KG1 (cell line): Measurements from ENCODE around the gene FBLN7.
"Not testable (repeated sequence)": the region's sequence is repeated elsewhere in the genome, so short reads cannot be mapped to it uniquely, and the experiment has no call there.

Experiments used
- DNase-seq: peaks from one replicate; lab custom pipeline; 2025; lab: John Stamatoyannopoulos, UW

Gene FBLN7

GRCh38 chr2:112138159-112139032 lies at the start of gene FBLN7:
FBLN7 (plus strand) TSS chr2:112138385; CDS start chr2:112138656, 271 bp downstream.
- no peak for DNase-seq

GRCh38 chr2:112089375-112089774 lies 48.8 kb upstream of the FBLN7 start:
- DNase-seq, result no peak

- no peak for DNase-seq
Observed at GRCh38 chr2:112092286-112093041, 45.7 kb upstream of the FBLN7 start.

- no peak for DNase-seq
Observed at GRCh38 chr2:112093216-112093615, 45.0 kb upstream of the FBLN7 start.

GRCh38 chr2:112095681-112096080 lies 42.5 kb upstream of the FBLN7 start:
- DNase-seq, result no peak

- DNase-seq, result no peak
Observed at GRCh38 chr2:112096098-112096497, 42.1 kb upstream of the FBLN7 start.

GRCh38 chr2:112108178-112108832 lies 29.9 kb upstream of the FBLN7 start:
- DNase-seq, result no peak

GRCh38 chr2:112109278-112109677 lies 28.9 kb upstream of the FBLN7 start:
- DNase-seq, result no peak

GRCh38 chr2:112110966-112111365 lies 27.2 kb upstream of the FBLN7 start:
- DNase-seq, result no peak

GRCh38 chr2:112113354-112113753 lies 24.8 kb upstream of the FBLN7 start:
- DNase-seq, result not testable (repeated sequence)

- DNase-seq, result no peak
Observed at GRCh38 chr2:112118148-112118547, 20.0 kb upstream of the FBLN7 start.

GRCh38 chr2:112121682-112122254 lies 16.4 kb upstream of the FBLN7 start:
- DNase-seq, result peak; percentile 45

GRCh38 chr2:112129060-112129459 lies 9.1 kb upstream of the FBLN7 start:
- DNase-seq, result no peak

- DNase-seq, result no peak
Observed at GRCh38 chr2:112133344-112133743, 4.8 kb upstream of the FBLN7 start.

GRCh38 chr2:112134120-112134519 lies 4.1 kb upstream of the FBLN7 start:
- DNase-seq, result no peak

GRCh38 chr2:112136096-112136495 lies 2.1 kb upstream of the FBLN7 start:
- DNase-seq, result no peak

- no peak for DNase-seq
Observed at GRCh38 chr2:112137516-112138158, 548 bp upstream of the FBLN7 start.

GRCh38 chr2:112139033-112139614 lies 939 bp downstream of the FBLN7 start:
- DNase-seq, result not testable (repeated sequence)

GRCh38 chr2:112139661-112140204 lies 1.5 kb downstream of the FBLN7 start:
- DNase-seq, result not testable (repeated sequence)

GRCh38 chr2:112140205-112140802 lies 2.1 kb downstream of the FBLN7 start:
- DNase-seq, result no peak
